GM12864 (cell line): Measurements from ENCODE around the gene FERMT3.

Experiments used
- DNase-seq: peaks from one replicate; pipeline ENCODE4 v3.0.0-alpha.2; 2011; ENCODE audit warnings: low read depth
- H3K4me3 ChIP-seq: 2 replicates; pipeline ENCODE4 v1.5.1; 2011; ENCODE audit warnings: mild to moderate bottlenecking, low read depth, low read length, control low read depth
- CTCF ChIP-seq: IDR thresholded peaks from 2 replicates; pipeline ENCODE4 v1.5.1; 2011; ENCODE audit warnings: low read depth, mild to moderate bottlenecking, moderate library complexity, low read length, control low read depth, inconsistent platforms; ENCODE audit errors: missing control alignments

FERMT3 gene

GRCh38 chr11:64251753-64252002 is 45.2 kb downstream of the FERMT3 start:
- H3K4me3 ChIP-seq, result peak overlapping the region; percentile 73
- no peak for TF ChIP-seq CTCF
- no peak for DNase-seq

- TF ChIP-seq CTCF, result peak; percentile 50
- H3K4me3 ChIP-seq, result peak overlapping the region; percentile 73
- DNase-seq, result no peak
Observed at GRCh38 chr11:64252003-64252872, 45.7 kb downstream of the FERMT3 start.

- DNase-seq, result no peak
- TF ChIP-seq CTCF, result no peak
- H3K4me3 ChIP-seq, result no peak overlapping the region
Observed at GRCh38 chr11:64253043-64253442, 46.5 kb downstream of the FERMT3 start.

GRCh38 chr11:64253481-64253880 is 47.0 kb downstream of the FERMT3 start:
- no peak overlapping the region for H3K4me3 ChIP-seq
- no peak for DNase-seq
- no peak for TF ChIP-seq CTCF

GRCh38 chr11:64254326-64254725 is 47.8 kb downstream of the FERMT3 start:
- DNase-seq, result no peak
- no peak for TF ChIP-seq CTCF
- no peak overlapping the region for H3K4me3 ChIP-seq

GRCh38 chr11:64255135-64256128 is 48.9 kb downstream of the FERMT3 start:
- no peak overlapping the region for H3K4me3 ChIP-seq
- TF ChIP-seq CTCF, result no peak
- no peak for DNase-seq
